Ovary (tissue), 9 donors: Measurements from ENCODE around the gene CEP164. TPM values are rescaled to one million over a fixed set of nuclear protein-coding genes. Genes with fewer than 3 reads are reported as not detected.

Experiments
- DNase-seq, 5 donors: peaks; one replicate each; pipeline ENCODE4 v3.0.0-alpha.2; 2019 to 2020
- H3K27ac ChIP-seq, 2 donors: fragments of 200-600 bp; one replicate each; pipeline versions ENCODE4 v1.5.1 to v1.8.0; 2019 to 2022
- H3K27me3 ChIP-seq: fragments of 200-600 bp; one replicate; pipeline ENCODE4 v1.8.0; 2022
- H3K36me3 ChIP-seq: fragments of 200-600 bp; sonication (generic); one replicate; pipeline ENCODE4 v1.5.1; 2019
- H3K4me1 ChIP-seq: one replicate; pipeline ENCODE4 v1.8.1; 2013; ENCODE audit warnings: mild to moderate bottlenecking, moderate library complexity; ENCODE audit not compliant: insufficient read depth
- H3K4me3 ChIP-seq: fragments of 200-600 bp; sonication (generic); one replicate; pipeline ENCODE4 v1.5.1; 2017
- H3K9me3 ChIP-seq, 2 donors: fragments of 200-600 bp in 1 of 2; sonication (generic) in 1 of 2; one replicate each; pipeline versions ENCODE4 v1.5.1 to v1.8.1; 2013 to 2019; ENCODE audit warnings: mild to moderate bottlenecking in 1 of 2, moderate library complexity in 1 of 2
- CTCF ChIP-seq, 3 donors: fragments of 450-650 bp in 2 of 3; fragments of 200-600 bp in 1 of 3; IDR thresholded peaks; one replicate each; pipeline versions ENCODE4 v1.5.1 to v1.8.0; 2016 to 2022; ENCODE audit warnings: antibody characterized with exemption in 3 of 3, mild to moderate bottlenecking in 1 of 3
- EP300 ChIP-seq: sonication (generic); formaldehyde crosslinking; IDR thresholded peaks from one replicate; pipeline ENCODE4 v1.6.1; 2017; ENCODE audit warnings: antibody characterized with exemption
- POLR2A ChIP-seq: fragments of 450-650 bp; IDR thresholded peaks from one replicate; pipeline ENCODE4 v1.6.1; 2017; ENCODE audit warnings: antibody characterized with exemption, mild to moderate bottlenecking, moderate library complexity
- WGBS, 3 donors: extraction: QIAGEN DNeasy Blood & Tissue Kit in 1 of 3; methylation state at CpG; one replicate each; pipeline versions ENCODE4 v1.1.5 to v1.1.7; 2013 to 2017; 5-methylcytosine and 5-hydroxymethylcytosine counted together
- intact Hi-C, 4 donors: fragments of 100-400 bp; cut with DNase I; formaldehyde crosslinking; loops; one replicate each; pipeline versions ENCODE4 v1.11.0 to v1.15.1; 2022 to 2023
- polyA plus RNA-seq, 2 donors: library from polyadenylated mRNA; stranded (reverse); fragments of 200-250 nt in 1 of 2; fragments of 350-450 nt in 1 of 2; fragmentation: Illumina TruSeq in 1 of 2; extraction: RNeasy Lipid Tissue Mini Kit (QIAGEN cat#74804) in 1 of 2; gene quantifications; one replicate each; pipeline ENCODE4 v1.2.3, GENCODE V29; 2013 to 2014
- total RNA-seq, 7 donors: library from RNA; depleted of rRNA in 2 of 7; stranded (reverse); fragments of >200 nt in 2 of 7; fragmentation: NEBNext Ultra II Directional in 3 of 7; extraction: Animal tissue kit (Norgen Biotek cat#: 25700) in 3 of 7; gene quantifications; one replicate each; pipeline versions ENCODE4 v1.1.0 to v1.2.4, GENCODE V29; 2016 to 2023
- donor health status: DM: no; HTN: no; CAD: no; lungs with moderate emphysema.
- donor health status: DM: no; HTN: no; CAD: no.
- donor health status: Bipolar disorder and iron deficiency.
- donor health status: DM: yes; HTN: yes; CAD: no.
- donor health status: DM: no; HTN: no; CAD: no.
- donor health status: DM: yes; HTN: yes; CAD: no.

The CEP164 gene
- total and polyA plus RNA-seq, 9 donors, result 18.6 to 50.4 (median 28.0) TPM

- WGBS, 3 donors, result 95 to 97% (median 96%) methylated on average over 7 of the region's 7 CpGs
- Histone ChIP-seq H3K4me1 (no peaks in the 10 kb centered on the region), H3K27ac (no peak overlapping the region), H3K4me3 (no peak overlapping the region), H3K36me3 (no peaks in the 10 kb centered on the region), H3K27me3 (no peaks in the 10 kb centered on the region), H3K9me3 (no peaks in the 10 kb centered on the region)
- no peak for DNase-seq
- intact Hi-C loops, result no loop called here
- TF ChIP-seq CTCF (IDR thresholded peaks at IDR 0.05) (no peak), EP300 (no peak), POLR2A (no peak)
These were observed 86.0 kb downstream of the CEP164 start for GRCh38 chr11:117413616-117414015.

- 91 to 92% (median 91%) methylated on average over 6 of the region's 6 CpGs for WGBS, 3 donors
- no peak for TF ChIP-seq POLR2A
- no peak for TF ChIP-seq CTCF (IDR thresholded peaks at IDR 0.05)
- no peak for TF ChIP-seq EP300
- intact Hi-C loops, result no loop called here
- Histone ChIP-seq H3K27ac (no peak overlapping the region), H3K4me1 (no peaks in the 10 kb centered on the region), H3K27me3 (no peaks in the 10 kb centered on the region), H3K36me3 (no peaks in the 10 kb centered on the region), H3K9me3 (no peaks in the 10 kb centered on the region), H3K4me3 (no peak overlapping the region)
- DNase-seq, result no peak
These were observed 87.1 kb downstream of the CEP164 start for GRCh38 chr11:117414724-117415123.

GRCh38 chr11:117415358-117415896, 87.8 kb downstream of the CEP164 start:
- no peak for TF ChIP-seq POLR2A
- TF ChIP-seq CTCF (IDR thresholded peaks at IDR 0.05), result no peak
- TF ChIP-seq EP300, result no peak
- intact Hi-C loops, result no loop called here
- no peak overlapping the region for H3K4me3 ChIP-seq
- no peak for DNase-seq
- no peaks in the 10 kb centered on the region for H3K9me3 ChIP-seq
- H3K36me3 ChIP-seq, result no peaks in the 10 kb centered on the region
- WGBS, 3 donors, result 80 to 84% (median 80%) methylated on average over 8 of the region's 8 CpGs
- no peak overlapping the region for H3K27ac ChIP-seq
- no peaks in the 10 kb centered on the region for H3K27me3 ChIP-seq
- no peaks in the 10 kb centered on the region for H3K4me1 ChIP-seq

- intact Hi-C loops, result no loop called here
- DNase-seq, result no peak
- 48 to 53% (median 48%) methylated on average over 6 of the region's 6 CpGs for WGBS, 3 donors
- Histone ChIP-seq H3K36me3 (no peaks in the 10 kb centered on the region), H3K4me1 (no peaks in the 10 kb centered on the region), H3K27me3 (no peaks in the 10 kb centered on the region), H3K27ac (no peak overlapping the region), H3K4me3 (no peak overlapping the region), H3K9me3 (no peaks in the 10 kb centered on the region)
- TF ChIP-seq EP300 (no peak), CTCF (IDR thresholded peaks at IDR 0.05) (no peak), POLR2A (no peak)
These were observed 89.7 kb downstream of the CEP164 start for GRCh38 chr11:117417342-117417741.
